GM10266 (cell line): Measurements from ENCODE around the gene GRM8.

ENCODE experiments used
- DNase-seq: peaks from one replicate; pipeline ENCODE4 v3.0.0; 2012; ENCODE audit errors: extremely low spot score
- TF ChIP-seq, protein P1 (sequence below): IDR thresholded peaks from 2 replicates; pipeline ENCODE4 v1.5.1; 2012; ENCODE audit warnings: mild to moderate bottlenecking, low read depth; ENCODE audit not compliant: control insufficient read depth, insufficient read depth; ENCODE audit errors: missing control alignments

GRM8 gene

GRCh38 chr7:127251036-127251464 lies 1.7 kb downstream of the GRM8 start:
- DNase-seq: no peak
- TF ChIP-seq, protein P1, sequence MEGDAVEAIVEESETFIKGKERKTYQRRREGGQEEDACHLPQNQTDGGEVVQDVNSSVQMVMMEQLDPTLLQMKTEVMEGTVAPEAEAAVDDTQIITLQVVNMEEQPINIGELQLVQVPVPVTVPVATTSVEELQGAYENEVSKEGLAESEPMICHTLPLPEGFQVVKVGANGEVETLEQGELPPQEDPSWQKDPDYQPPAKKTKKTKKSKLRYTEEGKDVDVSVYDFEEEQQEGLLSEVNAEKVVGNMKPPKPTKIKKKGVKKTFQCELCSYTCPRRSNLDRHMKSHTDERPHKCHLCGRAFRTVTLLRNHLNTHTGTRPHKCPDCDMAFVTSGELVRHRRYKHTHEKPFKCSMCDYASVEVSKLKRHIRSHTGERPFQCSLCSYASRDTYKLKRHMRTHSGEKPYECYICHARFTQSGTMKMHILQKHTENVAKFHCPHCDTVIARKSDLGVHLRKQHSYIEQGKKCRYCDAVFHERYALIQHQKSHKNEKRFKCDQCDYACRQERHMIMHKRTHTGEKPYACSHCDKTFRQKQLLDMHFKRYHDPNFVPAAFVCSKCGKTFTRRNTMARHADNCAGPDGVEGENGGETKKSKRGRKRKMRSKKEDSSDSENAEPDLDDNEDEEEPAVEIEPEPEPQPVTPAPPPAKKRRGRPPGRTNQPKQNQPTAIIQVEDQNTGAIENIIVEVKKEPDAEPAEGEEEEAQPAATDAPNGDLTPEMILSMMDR: no peak

GRCh38 chr7:127250312-127251035 lies 2.3 kb downstream of the GRM8 start:
- DNase-seq: no peak

DNA sequence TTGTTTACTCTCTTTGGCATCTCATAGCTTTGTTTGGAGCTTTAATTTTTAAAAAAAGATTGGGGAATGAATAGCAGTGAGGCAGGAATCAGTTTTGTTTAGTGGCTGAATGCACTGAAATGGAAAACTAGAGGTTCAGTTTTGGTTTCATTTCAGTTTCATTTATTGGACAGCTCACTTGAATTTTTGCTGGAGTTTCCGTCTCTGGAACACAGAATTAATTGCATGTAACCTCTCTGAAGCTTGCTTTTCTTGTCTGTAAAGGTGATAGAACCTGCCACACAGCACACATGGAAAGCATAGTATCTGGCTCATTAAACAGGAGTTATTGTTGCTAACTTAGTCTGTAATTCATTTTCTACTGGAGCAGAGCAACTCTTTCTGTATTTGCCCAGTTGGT lies 7.1 kb downstream of the GRM8 start:
- TF ChIP-seq, protein P1: no peak
- DNase-seq: no peak

More at GRCh38 chr7:127250312-127251035, 2.3 kb downstream of the GRM8 start:
- TF ChIP-seq, protein P1: no peak

DNA sequence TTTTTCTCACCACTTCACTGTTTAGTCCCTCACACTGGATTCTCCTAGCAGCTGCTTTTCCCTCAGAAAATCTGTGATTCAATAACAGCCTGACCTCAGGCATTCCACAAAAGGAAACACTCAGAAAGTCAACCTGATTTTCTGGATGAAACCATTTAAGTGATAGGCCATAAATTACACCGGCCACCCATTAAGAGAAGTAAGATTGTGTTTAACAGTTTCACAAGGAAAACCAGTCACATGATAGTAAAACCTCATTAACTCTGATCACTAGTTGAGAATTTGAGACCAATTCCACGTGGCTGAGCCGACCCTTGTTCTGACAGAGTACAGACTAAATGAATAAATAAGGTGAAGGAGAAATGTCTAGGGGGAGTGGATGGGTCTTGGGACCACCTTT lies 7.7 kb downstream of the GRM8 start:
- TF ChIP-seq, protein P1: no peak
- DNase-seq: no peak

GRCh38 chr7:127239814-127240213 lies 12.9 kb downstream of the GRM8 start:
- TF ChIP-seq, protein P1: no peak
- no peak for DNase-seq

GRCh38 chr7:127233630-127234029 lies 19.1 kb downstream of the GRM8 start:
- TF ChIP-seq, protein P1: no peak

DNA sequence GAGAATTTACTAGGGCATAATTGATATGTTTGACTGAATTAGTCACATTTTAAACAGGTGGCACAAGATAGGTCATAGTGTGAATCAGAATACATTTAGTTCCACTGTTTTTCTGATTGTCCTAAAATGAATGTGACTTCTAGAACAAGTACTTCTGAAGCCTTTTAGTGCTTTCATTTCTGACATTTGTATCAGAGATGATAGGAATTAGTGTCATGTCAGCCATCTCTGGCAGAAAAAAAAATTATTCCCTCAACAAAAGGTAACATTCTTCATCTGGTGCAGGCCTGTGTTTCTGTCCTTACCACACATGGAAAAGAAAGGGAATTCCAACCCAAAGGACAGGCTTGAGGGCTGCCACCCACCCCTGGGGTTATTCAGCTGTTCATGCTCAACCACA lies 21.3 kb downstream of the GRM8 start:
- TF ChIP-seq, protein P1: no peak
- DNase-seq: no peak

More at GRCh38 chr7:127233630-127234029, 19.1 kb downstream of the GRM8 start:
- DNase-seq: no peak
